Mesendoderm (in vitro differentiated cells): ENCODE measurements around the gene UBE2M.

Experiments
- DNase-seq: peaks from one replicate; pipeline ENCODE4 v3.0.0; 2013
- H2AK5ac ChIP-seq: 2 replicates; pipeline ENCODE4 v1.6.1; 2013; ENCODE audit warnings: low read length, inconsistent platforms
- H2BK120ac ChIP-seq: 2 replicates; pipeline ENCODE4 v1.6.1; 2013; ENCODE audit warnings: low read depth, mild to moderate bottlenecking, low read length, moderate library complexity, mixed read lengths
- H2BK15ac ChIP-seq: replicated peaks from 2 replicates; pipeline ENCODE4 v1.6.1; 2013; ENCODE audit warnings: low read depth, mild to moderate bottlenecking, moderate library complexity
- H2BK5ac ChIP-seq: 2 replicates; pipeline ENCODE4 v1.6.1; 2013; ENCODE audit warnings: low read length, inconsistent platforms
- H3K18ac ChIP-seq: 2 replicates; pipeline ENCODE4 v1.6.1; 2013; ENCODE audit warnings: mild to moderate bottlenecking, low read length, mixed read lengths
- H3K23ac ChIP-seq: one replicate; pipeline ENCODE4 v1.6.1; 2013; ENCODE audit warnings: low read length
- H3K27ac ChIP-seq: 2 replicates; pipeline ENCODE4 v1.5.1; 2013; ENCODE audit warnings: low read depth, mild to moderate bottlenecking, inconsistent platforms, low read length, moderate library complexity
- H3K27me3 ChIP-seq: 2 replicates; pipeline ENCODE4 v1.6.1; 2013; ENCODE audit warnings: low read length, control low read depth, mild to moderate bottlenecking, inconsistent platforms; ENCODE audit not compliant: insufficient read depth, poor library complexity
- H3K36me3 ChIP-seq: 2 replicates; pipeline ENCODE4 v1.6.1; 2013; ENCODE audit warnings: low read length, inconsistent platforms; ENCODE audit not compliant: control insufficient read depth, insufficient read depth
- H3K4ac ChIP-seq: one replicate; pipeline ENCODE4 v1.6.1; 2013; ENCODE audit warnings: low read depth, mild to moderate bottlenecking, low read length, moderate library complexity
- H3K4me1 ChIP-seq: 2 replicates; pipeline ENCODE4 v1.6.1; 2013; ENCODE audit warnings: low read depth, low read length, inconsistent platforms; ENCODE audit not compliant: control insufficient read depth
- H3K4me2 ChIP-seq: 2 replicates; pipeline ENCODE4 v1.6.1; 2013; ENCODE audit warnings: low read length
- H3K4me3 ChIP-seq: 2 replicates; pipeline ENCODE4 v1.5.1; 2013; ENCODE audit warnings: mild to moderate bottlenecking, low read length
- H3K56ac ChIP-seq: one replicate; pipeline ENCODE4 v1.6.1; 2013; ENCODE audit warnings: low read length
- H3K79me1 ChIP-seq: 2 replicates; pipeline ENCODE4 v1.6.1; 2013; ENCODE audit warnings: low read length, inconsistent platforms
- H3K79me2 ChIP-seq: 2 replicates; pipeline ENCODE4 v1.6.1; 2013; ENCODE audit warnings: mild to moderate bottlenecking, low read length; ENCODE audit not compliant: control insufficient read depth, insufficient read depth
- H3K9ac ChIP-seq: 2 replicates; pipeline ENCODE4 v1.6.1; 2013; ENCODE audit warnings: low read length, inconsistent platforms
- H4K5ac ChIP-seq: one replicate; pipeline ENCODE4 v1.6.1; 2013; ENCODE audit warnings: low read length
- H4K8ac ChIP-seq: one replicate; pipeline ENCODE4 v1.6.1; 2013; ENCODE audit warnings: low read depth, mild to moderate bottlenecking, control low read depth, low read length, moderate library complexity
- WGBS: extraction: QIAGEN DNeasy Blood & Tissue Kit; methylation state at CpG from one replicate; pipeline ENCODE4 v1.1.7; 2013; ENCODE audit warnings: low lambda C conversion rate, missing lambda C conversion rate; ENCODE audit not compliant: insufficient coverage; ENCODE audit errors: extremely low coverage; 5-methylcytosine and 5-hydroxymethylcytosine counted together

Gene UBE2M

GRCh38 chr19:58560921-58561320 lies 2.5 kb upstream of the UBE2M start:
- no peak overlapping the region for H3K4me2 ChIP-seq
- no peak overlapping the region for H3K23ac ChIP-seq
- H3K9ac ChIP-seq, result no peak overlapping the region
- DNase-seq, result no peak
- H3K4me3 ChIP-seq, result no peak overlapping the region
- H3K4me1 ChIP-seq, result peaks cover 7% of the 10 kb centered on the region
- no peak overlapping the region for H2BK5ac ChIP-seq
- H3K79me1 ChIP-seq, result peaks cover 5% of the 10 kb centered on the region
- peak overlapping the region; percentile 25 for H3K56ac ChIP-seq
- H3K36me3 ChIP-seq, result peaks cover 2% of the 10 kb centered on the region
- no peak overlapping the region for H3K27ac ChIP-seq
- no peak overlapping the region for H3K18ac ChIP-seq
- no peak overlapping the region for H2BK15ac ChIP-seq
- H3K79me2 ChIP-seq, result peaks cover 21% of the 10 kb centered on the region
- no peak overlapping the region for H3K4ac ChIP-seq
- no peaks in the 10 kb centered on the region for H3K27me3 ChIP-seq
- H4K5ac ChIP-seq, result no peak overlapping the region
- no peak overlapping the region for H2AK5ac ChIP-seq
- no peak overlapping the region for H4K8ac ChIP-seq
- H2BK120ac ChIP-seq, result no peak overlapping the region

DNA sequence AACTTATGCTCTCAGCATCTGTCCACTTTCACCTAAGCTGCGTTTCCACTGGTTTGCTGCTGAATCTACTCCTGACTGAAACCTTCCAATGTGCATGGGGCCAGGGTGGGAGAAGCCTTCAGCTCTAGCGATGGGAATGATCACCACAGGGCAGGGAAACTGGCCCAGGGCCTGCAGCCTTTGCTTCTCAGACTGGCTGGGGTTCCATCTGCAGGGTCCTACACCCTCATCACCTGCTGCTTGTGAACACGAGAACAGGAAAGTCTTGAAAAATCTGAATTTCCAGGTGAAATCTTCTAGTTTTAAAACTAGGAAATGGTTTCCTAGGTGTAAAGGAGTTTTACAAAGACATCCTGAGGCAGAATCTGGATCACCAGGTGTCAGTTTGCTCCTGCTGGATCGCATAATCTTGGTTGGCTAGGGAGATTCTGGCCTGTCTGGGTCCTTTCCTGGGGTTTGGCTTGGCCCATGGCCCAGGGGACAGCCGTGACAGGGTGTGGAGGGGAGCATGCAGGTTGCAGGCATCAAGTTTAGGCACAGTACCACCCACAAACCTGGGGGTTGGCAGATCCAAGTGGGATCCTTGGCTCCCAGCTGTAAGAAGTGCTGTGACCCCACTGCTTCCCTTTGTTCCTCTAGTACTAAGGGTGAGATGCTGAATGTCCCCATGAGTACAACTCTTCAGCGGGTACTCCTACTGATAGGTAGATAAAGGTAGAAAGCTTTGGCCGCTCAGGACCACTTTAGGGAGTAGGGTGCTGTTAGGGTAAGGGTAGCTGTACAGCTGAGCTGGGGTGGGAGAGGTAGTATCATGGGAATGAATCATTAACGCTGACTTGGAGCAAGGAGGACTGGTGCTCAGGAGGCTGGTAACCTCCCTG lies 1.8 kb upstream of the UBE2M start:
- Histone ChIP-seq H3K56ac (peak overlapping the region; percentile 79), H3K4me1 (peaks cover 8% of the 10 kb centered on the region), H2BK120ac (no peak overlapping the region), H3K23ac (no peak overlapping the region), H3K18ac (no peak overlapping the region), H2BK5ac (no peak overlapping the region), H3K4me2 (peak overlapping the region; percentile 78), H2AK5ac (peak overlapping the region; percentile 63), H4K8ac (no peak overlapping the region), H2BK15ac (no peak overlapping the region), H3K79me2 (peaks cover 21% of the 10 kb centered on the region), H3K9ac (peak overlapping the region; percentile 75), H3K79me1 (peaks cover 5% of the 10 kb centered on the region), H3K36me3 (peaks cover 2% of the 10 kb centered on the region), H3K4me3 (no peak overlapping the region), H4K5ac (peak overlapping the region; percentile 9), H3K27ac (no peak overlapping the region), H3K27me3 (no peaks in the 10 kb centered on the region), H3K4ac (peak overlapping the region; percentile 28)
- WGBS, result no CpG with 5 or more reads among the region's 8 CpGs
- DNase-seq, result no peak

DNA sequence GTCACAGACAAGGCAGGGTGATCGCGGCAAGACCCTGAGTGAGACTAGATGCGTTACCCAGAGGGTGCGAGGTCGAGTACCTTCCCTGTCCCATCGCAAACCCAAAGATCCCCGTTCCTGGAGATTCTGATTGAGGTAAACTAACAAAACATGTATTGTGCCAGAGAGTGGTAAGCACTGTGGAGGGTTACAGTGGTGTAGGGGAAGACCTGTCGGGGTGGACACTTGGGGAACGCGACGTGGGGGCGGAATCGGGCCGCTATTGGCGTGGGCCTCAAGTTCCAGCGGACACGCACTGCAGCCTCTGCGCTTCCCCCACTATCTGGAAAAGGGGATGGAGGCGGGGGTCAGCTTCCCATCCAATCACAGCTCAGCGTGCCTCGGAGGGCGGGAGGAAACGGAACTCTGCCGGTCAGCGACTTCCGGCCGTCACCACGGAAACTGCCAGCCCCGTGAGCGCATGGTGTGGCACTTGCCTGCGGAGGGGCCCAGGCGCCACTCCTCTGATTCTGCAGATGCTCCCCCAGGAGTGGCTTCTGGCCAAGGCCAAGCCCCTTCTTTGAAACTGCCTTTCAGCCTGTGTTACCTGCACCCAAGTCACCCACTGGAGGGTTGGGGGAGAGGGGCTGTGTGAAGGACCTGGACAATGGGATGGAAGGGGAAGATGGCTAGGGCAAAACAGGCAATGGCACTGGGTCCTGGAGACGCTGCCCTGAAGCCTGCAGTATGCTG lies 1.0 kb upstream of the UBE2M start:
- Histone ChIP-seq H2BK5ac (peak overlapping the region; percentile 83), H3K23ac (no peak overlapping the region), H3K4me2 (peak overlapping the region; percentile 78), H3K9ac (peak overlapping the region; percentile 84), H3K4ac (peak overlapping the region; percentile 74), H4K5ac (peak overlapping the region; percentile 9), H3K56ac (peak overlapping the region; percentile 92), H3K18ac (peak overlapping the region; percentile 66), H2BK15ac (no peak overlapping the region), H3K79me2 (peaks cover 21% of the 10 kb centered on the region), H3K4me1 (peaks cover 9% of the 10 kb centered on the region), H2BK120ac (no peak overlapping the region), H3K27ac (peak overlapping the region; percentile 74), H3K79me1 (peaks cover 5% of the 10 kb centered on the region), H4K8ac (no peak overlapping the region), H3K36me3 (peaks cover 2% of the 10 kb centered on the region), H2AK5ac (peak overlapping the region; percentile 63), H3K4me3 (peak overlapping the region; percentile 56), H3K27me3 (no peaks in the 10 kb centered on the region)
- DNase-seq, result peak; percentile 96
- WGBS, result no CpG with 5 or more reads among the region's 33 CpGs

DNA sequence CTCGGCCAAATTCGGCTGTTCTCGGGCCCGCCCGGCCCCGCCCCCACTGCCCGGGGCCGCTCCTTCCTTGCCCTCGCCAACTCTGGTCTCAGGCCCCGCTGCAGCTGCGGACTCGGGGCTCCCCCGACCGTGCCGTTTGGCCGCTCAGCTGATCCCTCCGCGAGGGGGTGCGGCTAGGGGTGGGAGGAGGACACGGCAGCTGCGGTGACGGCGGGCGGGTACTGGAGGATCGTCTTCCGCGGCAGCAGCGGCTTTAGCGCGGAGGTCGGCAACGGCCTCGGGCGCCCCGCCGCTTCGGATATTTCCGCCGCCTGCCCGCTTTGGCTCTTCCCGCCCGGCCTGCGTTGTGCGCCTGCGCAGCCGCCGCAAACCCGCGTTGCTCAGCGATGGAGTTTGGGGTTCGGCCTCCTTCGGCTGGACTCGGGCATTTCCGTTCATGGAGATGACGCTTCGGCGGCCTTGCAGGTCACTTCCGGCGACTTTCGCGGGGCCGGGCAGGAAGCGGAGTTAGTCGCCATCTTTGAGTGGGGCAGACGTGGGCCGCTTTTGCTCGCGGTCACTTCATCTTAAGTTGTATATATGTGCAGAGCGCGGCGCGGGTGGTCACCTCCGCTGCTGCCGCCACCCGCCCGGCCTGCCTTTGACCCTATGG lies 338 bp upstream of the UBE2M start:
- peak overlapping the region; percentile 80 for H3K4me3 ChIP-seq
- peak; percentile 99 for DNase-seq
- peak overlapping the region; percentile 100 for H3K27ac ChIP-seq
- H3K23ac ChIP-seq, result peak overlapping the region; percentile 100
- peaks cover 2% of the 10 kb centered on the region for H3K36me3 ChIP-seq
- no peak overlapping the region for H2BK15ac ChIP-seq
- no peak overlapping the region for H2BK120ac ChIP-seq
- H3K4me2 ChIP-seq, result peak overlapping the region; percentile 74
- H3K9ac ChIP-seq, result peak overlapping the region; percentile 100
- peaks cover 21% of the 10 kb centered on the region for H3K79me2 ChIP-seq
- WGBS, result no CpG with 5 or more reads among the region's 76 CpGs
- H3K4ac ChIP-seq, result peak overlapping the region; percentile 74
- no peak overlapping the region for H4K5ac ChIP-seq
- no peak overlapping the region for H4K8ac ChIP-seq
- peaks cover 5% of the 10 kb centered on the region for H3K79me1 ChIP-seq
- no peak overlapping the region for H2AK5ac ChIP-seq
- H3K18ac ChIP-seq, result peak overlapping the region; percentile 91
- H3K56ac ChIP-seq, result peak overlapping the region; percentile 100
- peaks cover 9% of the 10 kb centered on the region for H3K4me1 ChIP-seq
- H2BK5ac ChIP-seq, result peak overlapping the region; percentile 99
- no peaks in the 10 kb centered on the region for H3K27me3 ChIP-seq

DNA sequence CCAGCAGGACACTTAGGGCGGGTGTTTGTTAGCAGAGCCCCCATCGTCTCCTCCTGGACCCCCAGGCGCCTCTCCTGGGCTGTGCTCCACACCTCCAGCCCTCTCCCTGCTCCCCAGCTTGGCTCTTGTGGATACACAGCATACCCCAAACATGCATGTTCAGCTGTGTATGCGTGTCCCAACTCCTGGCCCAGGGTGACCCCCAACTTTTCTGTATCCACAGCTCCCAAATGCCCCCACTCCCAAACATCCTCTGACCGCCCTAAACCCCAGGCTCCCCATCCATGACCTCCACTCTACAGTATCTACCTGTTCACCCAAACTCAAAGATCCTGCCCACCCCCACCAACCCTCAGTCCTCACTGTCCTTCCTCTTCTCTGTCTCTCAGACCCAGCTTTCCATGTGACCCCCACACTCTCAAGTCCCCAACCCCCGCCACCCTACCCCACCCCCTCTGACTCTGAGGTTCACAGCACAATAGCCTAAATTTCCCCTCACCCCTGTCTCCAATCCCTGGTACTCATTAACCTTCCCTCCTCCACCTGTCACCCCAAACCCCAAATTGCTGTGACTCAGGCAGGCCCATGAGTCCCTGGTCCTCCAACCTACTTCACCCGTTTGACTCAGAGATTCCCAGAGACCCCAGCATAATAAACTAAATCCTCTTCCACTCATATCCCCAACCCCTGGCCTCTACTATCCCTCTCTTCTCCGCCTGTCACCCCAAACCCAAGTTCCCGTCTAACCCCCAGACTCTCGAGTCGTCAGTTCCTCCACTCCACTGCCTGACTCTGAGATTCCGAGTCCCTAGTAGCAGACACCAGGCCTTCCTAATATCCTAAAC lies 968 bp downstream of the UBE2M start:
- H3K4me3 ChIP-seq, result peak overlapping the region; percentile 89
- no peak overlapping the region for H2BK15ac ChIP-seq
- peak overlapping the region; percentile 42 for H3K4me2 ChIP-seq
- H3K27ac ChIP-seq, result peak overlapping the region; percentile 100
- WGBS, result no CpG with 5 or more reads among the region's 12 CpGs
- H4K8ac ChIP-seq, result no peak overlapping the region
- H3K4ac ChIP-seq, result peak overlapping the region; percentile 88
- no peak overlapping the region for H4K5ac ChIP-seq
- peak overlapping the region; percentile 97 for H3K23ac ChIP-seq
- H2BK5ac ChIP-seq, result peak overlapping the region; percentile 35
- no peak overlapping the region for H2BK120ac ChIP-seq
- peaks cover 9% of the 10 kb centered on the region for H3K4me1 ChIP-seq
- no peaks in the 10 kb centered on the region for H3K27me3 ChIP-seq
- no peak for DNase-seq
- no peak overlapping the region for H2AK5ac ChIP-seq
- peaks cover 21% of the 10 kb centered on the region for H3K79me2 ChIP-seq
- peak overlapping the region; percentile 97 for H3K9ac ChIP-seq
- H3K79me1 ChIP-seq, result peaks cover 5% of the 10 kb centered on the region
- H3K56ac ChIP-seq, result peak overlapping the region; percentile 100
- peaks cover 2% of the 10 kb centered on the region for H3K36me3 ChIP-seq
- no peak overlapping the region for H3K18ac ChIP-seq
